ENCODE data around the gene ALKBH5.
A peak's percentile ranks its signal among the peaks of the same experiment; 100 is the strongest.

Gene ALKBH5

GRCh38 chr17:18183334-18184142 lies at the start of gene ALKBH5:
ALKBH5 (plus strand) TSS chr17:18183828; CDS start chr17:18184244, 416 bp downstream.
- DNase-seq (ENCODE audit: low spot score), result peak; percentile 99

DNA sequence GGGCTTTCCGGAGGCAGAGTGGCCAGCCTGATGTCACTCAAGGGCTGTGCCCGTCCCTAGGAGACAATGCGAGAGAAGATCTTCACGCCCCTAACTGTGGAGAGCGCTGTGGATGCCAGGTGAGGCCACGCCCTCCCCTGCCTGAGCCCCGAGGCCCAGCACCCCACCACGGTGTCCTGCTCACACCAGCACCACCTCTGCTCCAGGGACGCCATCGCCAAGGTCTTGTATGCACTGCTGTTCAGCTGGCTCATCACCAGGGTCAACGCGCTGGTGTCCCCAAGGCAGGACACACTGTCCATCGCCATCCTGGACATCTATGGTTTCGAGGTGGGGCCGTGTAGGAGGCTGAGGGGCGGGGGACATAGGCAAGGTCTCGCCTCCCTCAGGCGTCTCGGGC lies 47.3 kb upstream of the ALKBH5 start:
- no peak for DNase-seq (ENCODE audit: low spot score)

DNA sequence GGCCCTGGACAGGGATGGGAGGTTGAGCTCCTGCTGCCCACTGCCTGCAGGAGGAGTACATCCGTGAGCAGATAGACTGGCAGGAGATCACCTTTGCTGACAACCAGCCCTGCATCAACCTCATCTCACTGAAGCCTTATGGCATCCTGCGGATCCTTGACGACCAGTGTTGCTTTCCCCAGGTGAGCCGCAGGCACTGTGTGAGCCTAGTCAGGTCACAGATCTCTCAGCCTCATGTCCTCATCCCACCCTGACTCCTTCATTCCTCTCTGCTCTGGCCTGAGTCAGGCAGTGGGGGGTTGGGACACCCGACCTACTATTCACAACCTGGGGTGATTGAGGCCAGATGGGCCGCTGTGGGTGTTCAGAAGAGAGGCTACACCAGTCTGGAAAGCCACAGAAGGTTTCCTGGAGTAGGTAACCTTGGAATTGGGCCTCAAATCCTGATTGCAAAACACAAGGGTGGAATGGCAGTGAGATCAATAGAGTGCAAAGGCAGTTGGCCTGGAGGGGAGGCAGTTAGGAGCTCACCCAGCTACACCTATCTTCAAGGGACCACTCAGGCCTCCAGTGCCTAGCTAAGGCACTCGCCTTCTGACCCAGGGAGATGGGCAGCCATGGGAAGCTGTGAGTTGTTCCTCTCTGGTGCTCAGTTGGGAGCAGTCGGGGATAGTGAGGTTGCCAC lies 45.4 kb upstream of the ALKBH5 start:
- DNase-seq (ENCODE audit: low spot score), result no peak

GRCh38 chr17:18139092-18139491 lies 44.5 kb upstream of the ALKBH5 start:
- no peak for DNase-seq (ENCODE audit: low spot score)

- no peak for DNase-seq (ENCODE audit: low spot score)
Observed at GRCh38 chr17:18139498-18139897, 44.1 kb upstream of the ALKBH5 start.

DNA sequence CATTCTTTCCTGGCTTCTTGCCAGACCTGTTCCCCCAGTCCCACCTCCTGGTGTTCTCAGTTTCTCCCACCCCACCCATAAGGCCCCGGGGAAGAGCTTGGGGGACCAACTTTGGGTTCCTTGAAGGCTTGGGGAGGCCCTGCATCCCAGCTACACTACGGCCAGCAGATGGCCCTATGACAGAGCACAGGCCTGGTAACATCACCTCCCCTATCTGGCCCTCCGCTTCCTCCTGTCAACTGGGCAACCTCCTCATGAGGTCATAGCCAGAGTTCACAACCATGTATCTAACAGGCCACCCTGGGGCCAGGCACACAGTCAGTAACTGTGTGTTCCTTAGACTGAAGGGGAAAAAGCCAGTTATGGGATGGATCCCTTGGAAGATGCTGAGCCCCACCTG lies 43.7 kb upstream of the ALKBH5 start:
- DNase-seq (ENCODE audit: low spot score), result no peak

- no peak for DNase-seq (ENCODE audit: low spot score)
Observed at GRCh38 chr17:18140648-18141047, 43.0 kb upstream of the ALKBH5 start.

GRCh38 chr17:18141210-18141803 lies 42.3 kb upstream of the ALKBH5 start:
- DNase-seq (ENCODE audit: low spot score), result peak; percentile 55

GRCh38 chr17:18142417-18142816 lies 41.2 kb upstream of the ALKBH5 start:
- no peak for DNase-seq (ENCODE audit: low spot score)

DNA sequence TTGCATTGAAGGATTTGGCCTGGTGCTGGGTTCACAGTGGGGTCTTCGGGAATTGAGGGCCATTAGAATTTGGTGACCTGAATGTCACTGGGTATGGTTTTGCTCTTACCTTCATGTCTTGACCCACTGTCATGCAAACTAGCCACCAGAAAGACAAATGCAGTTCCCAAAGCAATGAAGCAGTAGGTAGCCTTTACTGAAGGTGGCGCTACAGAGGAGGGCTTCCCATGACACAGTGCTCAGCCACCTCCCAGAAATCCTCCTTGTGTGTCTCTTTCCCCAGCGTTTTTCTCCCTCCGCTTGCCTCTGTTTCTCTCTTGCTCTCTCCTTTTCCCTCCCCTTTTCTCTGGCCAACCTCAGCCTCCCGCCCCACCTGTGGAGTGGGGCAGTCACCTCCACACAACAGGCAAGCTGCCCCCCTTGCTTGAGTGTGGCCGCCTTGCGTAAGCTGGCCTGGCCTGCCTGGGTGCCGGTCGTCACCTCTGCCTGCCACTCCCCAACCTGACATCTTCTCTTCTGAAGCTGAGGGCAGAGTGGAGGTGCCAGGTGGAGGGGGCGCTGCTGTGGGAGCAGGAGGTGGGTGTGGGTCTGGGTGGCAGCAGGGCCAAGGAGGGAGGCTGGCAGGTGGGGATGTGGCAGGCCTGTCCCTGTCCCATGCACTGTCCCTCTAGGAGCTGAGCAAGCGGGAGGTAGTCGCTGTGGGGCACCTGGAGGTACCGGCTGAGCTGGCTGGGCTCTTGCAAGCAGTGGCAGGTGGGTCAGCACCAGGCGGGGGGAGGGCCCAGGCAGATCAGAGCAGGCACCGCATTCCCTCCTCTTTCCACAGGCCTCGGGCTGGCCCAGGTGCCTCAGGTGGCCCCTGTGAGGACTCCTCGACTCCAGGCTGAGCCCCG lies 40.3 kb upstream of the ALKBH5 start:
- no peak for DNase-seq (ENCODE audit: low spot score)

- no peak for DNase-seq (ENCODE audit: low spot score)
Observed at GRCh38 chr17:18144261-18144660, 39.4 kb upstream of the ALKBH5 start.

DNA sequence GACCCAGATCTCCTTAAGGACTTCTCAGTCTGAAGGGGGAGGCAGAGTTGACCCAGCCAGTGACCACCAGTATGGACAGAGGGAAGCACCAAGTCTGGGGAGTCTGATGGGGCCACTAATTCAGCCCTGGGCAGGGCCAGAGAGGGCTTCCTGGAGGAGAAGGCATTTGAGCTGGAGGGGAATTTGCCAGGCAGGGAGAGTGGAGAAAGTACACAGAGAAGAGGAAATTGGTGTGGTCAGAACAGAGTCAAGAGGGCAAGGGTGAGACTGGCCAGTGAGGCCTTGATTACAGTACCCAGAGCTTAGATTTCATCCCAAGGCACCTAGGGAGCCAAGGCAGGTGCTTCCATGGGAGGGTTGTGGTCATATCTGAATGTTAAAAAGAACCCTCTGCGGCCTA lies 38.8 kb upstream of the ALKBH5 start:
- DNase-seq (ENCODE audit: low spot score), result no peak

DNA sequence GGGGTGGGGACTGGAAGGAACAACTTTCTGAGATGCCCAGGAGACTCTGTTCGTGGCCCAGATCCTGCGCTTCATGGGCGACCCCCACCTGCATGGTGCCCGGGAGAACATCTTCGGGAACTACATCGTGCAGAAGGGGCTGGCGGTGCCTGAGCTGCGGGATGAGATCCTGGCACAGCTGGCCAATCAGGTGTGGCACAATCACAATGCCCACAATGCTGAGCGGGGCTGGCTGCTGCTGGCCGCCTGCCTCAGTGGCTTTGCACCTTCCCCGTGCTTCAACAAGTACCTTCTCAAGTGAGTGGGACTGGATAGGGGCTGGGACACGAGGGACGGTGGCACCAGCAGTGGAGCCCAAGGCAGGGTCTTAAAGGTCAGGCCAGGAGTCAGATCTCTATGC lies 37.8 kb upstream of the ALKBH5 start:
- DNase-seq (ENCODE audit: low spot score), result no peak

DNA sequence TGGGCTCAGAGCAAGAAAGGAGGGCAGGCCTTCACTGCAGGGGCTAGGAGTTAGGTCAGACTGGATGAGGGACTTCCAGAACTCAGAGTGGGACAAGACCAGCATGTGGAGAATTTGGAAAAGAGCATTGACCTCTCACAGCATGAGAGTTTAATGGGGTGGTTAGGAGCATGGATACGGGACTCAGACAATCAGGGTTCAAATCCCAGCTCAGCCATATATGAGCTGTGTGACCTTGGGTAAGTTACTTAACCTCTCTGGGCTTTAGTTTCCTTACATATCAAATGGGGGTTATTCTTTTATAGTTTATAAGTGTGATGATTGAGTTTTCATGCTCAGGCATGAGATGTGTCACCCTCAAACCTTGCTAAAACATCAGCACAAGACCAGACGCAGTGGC lies 37.4 kb upstream of the ALKBH5 start:
- DNase-seq (ENCODE audit: low spot score), result no peak

DNA sequence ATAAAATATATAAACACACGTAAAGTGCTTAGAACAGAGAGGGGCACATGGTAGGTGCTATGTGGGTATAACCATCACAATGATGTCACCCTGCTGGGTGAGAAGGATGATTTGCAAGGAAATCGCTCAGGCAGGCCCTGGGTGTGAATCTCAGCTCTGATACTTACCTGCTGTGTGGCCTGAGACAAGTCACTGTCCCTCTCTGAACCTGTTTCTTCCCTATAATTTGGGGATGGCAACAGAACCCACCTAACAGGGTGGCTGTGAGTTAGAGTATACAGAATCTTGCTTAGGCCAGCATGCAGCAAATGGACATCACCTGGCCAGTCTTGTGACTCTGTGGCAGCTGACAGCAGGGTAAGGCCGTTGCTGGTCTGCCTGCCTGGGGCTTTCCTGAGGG lies 36.6 kb upstream of the ALKBH5 start:
- DNase-seq (ENCODE audit: low spot score), result no peak

DNA sequence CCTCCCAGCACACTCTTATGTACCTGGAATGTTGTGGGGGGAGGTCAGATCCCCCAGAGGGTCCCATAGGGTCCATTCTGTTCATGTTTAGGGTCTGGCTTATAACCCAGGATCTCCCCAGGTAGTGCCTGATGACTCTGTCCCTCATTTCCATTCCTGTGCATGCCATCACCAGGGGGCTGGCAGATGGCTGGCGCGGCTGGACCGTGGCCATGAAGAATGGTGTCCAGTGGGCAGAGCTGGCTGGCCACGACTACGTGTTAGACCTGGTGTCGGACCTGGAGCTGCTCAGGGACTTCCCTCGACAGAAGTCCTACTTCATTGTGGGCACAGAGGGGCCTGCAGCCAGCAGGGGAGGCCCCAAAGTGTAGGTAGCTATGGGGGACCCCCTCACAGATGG lies 35.0 kb upstream of the ALKBH5 start:
- DNase-seq (ENCODE audit: low spot score), result no peak

DNA sequence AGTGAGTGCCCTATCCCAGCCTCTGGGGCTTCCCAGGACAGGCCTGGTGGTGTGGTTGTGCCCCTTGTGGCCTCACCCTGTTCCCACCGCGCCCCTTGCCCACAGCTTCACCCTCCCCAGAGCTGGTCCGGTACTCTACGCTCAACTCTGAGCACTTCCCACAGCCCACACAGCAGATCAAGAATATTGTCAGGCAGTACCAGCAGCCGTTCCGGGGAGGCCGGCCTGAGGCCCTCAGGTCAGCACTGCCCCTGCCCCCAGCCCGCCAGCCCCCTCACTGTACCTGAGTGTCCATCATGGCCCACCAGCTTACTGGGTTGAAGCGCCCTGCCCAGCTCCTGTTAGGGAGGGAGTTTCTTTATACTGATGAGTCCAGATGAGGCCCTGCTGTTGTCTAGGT lies 32.3 kb upstream of the ALKBH5 start:
- DNase-seq (ENCODE audit: low spot score), result no peak

DNA sequence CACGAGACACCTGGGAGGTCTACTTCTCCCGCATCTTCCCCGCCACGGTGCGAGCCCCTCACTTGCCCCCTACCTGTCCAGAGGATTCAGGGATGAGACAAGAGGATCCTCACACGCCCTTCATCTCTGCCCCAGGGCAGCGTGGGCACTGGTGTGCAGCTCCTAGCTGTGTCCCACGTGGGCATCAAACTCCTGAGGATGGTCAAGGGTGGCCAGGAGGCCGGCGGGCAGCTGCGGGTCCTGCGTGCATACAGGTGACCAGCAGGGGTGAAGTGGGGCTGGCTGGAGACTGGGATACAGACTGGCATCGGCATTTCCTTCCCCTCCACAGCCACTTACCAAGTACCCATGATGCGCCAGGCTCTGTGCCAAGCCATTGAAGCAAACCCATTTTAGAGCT lies 28.4 kb upstream of the ALKBH5 start:
- no peak for DNase-seq (ENCODE audit: low spot score)

GRCh38 chr17:18156171-18156975 lies 27.3 kb upstream of the ALKBH5 start:
- DNase-seq (ENCODE audit: low spot score), result no peak

DNA sequence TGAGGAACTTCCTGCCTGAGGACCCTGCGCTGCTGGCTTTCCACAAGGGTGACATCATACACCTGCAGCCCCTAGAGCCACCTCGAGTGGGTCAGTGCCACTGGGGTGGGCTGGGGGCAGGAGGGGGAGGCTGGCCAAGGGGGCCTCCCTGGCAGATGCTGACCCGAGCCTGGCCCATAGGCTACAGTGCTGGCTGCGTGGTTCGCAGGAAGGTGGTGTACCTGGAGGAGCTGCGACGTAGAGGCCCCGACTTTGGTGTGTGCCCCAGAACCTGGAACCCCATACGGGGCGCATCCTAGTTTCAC lies 26.7 kb upstream of the ALKBH5 start:
- no peak for DNase-seq (ENCODE audit: low spot score)

GRCh38 chr17:18157354-18157985 lies 26.2 kb upstream of the ALKBH5 start:
- no peak for DNase-seq (ENCODE audit: low spot score)
